AG09319 (cell line): Measurements from ENCODE around the gene ACP6.

Experiments used
- DNase-seq: peaks from one replicate; pipeline ENCODE4 v3.0.0-alpha.2; 2010; ENCODE audit warnings: low read depth; ENCODE audit errors: extremely low read depth
- TF ChIP-seq, protein P1 (sequence below): IDR thresholded peaks from 2 replicates; pipeline ENCODE4 v1.5.1; 2011; ENCODE audit warnings: low read depth, mild to moderate bottlenecking, inconsistent platforms, low read length, moderate library complexity

The ACP6 gene

DNA sequence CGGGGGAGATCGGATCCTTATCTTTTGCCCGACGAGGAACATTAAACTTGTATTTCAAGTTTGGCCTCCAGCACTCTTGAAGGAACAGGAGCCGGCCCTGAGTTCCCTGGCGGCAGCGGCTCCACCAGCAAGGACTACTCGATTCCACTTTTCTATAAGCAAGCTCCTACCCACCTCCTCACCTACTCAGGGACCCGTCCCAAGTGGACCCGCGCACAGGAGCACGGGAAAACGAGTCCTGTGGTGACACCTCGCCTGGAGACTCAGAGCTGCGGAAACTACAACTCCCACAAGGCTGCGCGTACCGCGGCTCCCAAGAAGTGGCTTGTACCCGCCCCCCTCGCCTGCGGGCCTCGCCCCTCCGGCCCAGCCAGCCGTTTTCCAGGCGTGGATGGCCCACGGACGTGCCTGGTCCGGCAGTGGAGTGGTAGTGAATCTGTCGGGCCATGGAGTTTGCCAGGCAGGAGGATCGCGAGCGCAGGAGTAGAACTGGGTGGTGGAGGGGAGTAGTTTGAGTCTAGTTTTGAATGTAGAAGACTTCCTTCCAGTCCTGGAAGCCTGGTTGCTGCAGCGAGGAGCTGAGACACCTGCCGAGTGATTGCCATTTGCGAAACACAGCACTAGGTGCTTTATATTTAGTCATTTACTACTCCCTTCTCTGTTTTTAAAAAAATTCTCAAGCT, at the start of gene ACP6:
Gene ACP6, minus strand, starts transcription at position 206 of the 683 bp plus-strand sequence. CDS start 476 bp downstream, outside the sequence.
- peak; percentile 76 for DNase-seq
- TF ChIP-seq, protein P1, sequence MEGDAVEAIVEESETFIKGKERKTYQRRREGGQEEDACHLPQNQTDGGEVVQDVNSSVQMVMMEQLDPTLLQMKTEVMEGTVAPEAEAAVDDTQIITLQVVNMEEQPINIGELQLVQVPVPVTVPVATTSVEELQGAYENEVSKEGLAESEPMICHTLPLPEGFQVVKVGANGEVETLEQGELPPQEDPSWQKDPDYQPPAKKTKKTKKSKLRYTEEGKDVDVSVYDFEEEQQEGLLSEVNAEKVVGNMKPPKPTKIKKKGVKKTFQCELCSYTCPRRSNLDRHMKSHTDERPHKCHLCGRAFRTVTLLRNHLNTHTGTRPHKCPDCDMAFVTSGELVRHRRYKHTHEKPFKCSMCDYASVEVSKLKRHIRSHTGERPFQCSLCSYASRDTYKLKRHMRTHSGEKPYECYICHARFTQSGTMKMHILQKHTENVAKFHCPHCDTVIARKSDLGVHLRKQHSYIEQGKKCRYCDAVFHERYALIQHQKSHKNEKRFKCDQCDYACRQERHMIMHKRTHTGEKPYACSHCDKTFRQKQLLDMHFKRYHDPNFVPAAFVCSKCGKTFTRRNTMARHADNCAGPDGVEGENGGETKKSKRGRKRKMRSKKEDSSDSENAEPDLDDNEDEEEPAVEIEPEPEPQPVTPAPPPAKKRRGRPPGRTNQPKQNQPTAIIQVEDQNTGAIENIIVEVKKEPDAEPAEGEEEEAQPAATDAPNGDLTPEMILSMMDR, result no peak

DNA sequence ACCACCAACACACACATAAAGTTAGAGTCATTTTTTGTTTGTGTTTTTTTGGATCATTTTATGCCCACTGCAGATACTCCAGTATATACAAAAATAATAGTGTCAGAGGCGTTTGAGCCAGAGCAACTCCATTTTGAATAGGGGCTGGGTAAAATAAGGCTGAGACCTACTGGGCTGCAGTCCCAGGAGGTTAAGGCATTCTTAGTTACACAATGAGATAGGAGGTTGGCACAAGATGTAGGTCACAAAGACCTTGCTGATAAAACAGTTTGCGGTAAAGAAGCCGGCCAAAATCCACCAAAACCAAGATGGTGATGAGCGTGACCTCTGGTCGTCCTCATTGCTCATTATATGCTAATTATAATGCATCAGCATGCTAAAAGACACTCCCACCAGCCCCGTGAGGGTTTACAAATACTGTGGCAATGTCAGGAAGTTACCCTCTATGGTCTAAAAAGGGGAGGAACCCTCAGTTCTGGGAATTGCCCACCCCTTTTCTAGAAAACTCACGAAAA, 49.4 kb upstream of the ACP6 start:
- no peak for DNase-seq
- TF ChIP-seq, protein P1, result no peak

DNA sequence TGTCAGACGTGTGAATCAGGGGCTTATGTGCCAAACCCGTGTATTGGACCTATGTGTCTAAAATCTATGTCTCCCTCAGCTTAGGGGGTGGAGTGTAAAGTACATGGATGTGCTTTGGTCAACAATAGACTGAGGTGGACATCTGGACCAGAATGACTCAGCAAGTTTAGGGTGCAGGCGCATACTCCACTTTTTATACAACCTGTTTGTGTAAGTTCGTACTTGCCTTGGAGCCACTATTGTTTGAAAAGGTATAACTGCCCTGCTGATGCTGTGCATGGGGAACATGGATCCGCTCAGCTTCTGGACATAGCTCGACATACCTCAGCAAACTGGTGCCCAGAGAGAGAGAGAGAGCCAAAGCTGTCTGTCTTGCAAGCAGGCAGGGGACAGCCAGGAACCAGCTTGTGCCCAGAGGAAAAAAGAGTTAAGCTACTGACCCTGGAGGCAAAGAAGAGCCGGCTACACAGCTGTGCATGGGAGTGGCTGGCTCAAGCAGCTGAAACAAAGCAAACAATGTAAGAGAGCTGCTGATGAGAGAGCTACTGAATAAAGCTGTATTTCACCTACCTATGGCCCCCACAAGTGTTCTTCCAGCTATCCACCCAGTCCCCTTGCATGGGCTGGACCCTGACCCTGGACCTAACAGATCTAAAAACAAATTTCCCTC, 48.8 kb upstream of the ACP6 start:
- TF ChIP-seq, protein P1, result no peak
- DNase-seq, result no peak

DNA sequence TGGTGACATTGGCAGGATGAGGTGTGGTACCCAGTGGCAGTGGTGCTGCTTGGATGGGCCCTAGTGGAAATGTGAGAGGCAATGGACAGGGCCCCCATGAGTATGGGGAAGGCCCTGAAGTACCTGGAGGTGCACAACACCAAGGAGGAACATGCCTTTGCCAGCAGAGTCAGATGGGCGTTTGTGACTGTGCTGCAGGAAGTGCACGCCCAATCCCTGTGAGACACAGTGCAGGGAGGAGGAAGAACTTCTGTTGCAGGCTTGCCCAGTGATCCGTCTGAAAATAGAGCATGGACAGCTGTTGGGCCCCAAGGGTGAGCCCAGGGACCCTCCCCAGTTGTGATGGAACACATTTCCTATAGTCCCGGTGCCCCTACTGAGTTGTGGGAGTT, 47.4 kb upstream of the ACP6 start:
- TF ChIP-seq, protein P1, result no peak
- DNase-seq, result no peak

DNA sequence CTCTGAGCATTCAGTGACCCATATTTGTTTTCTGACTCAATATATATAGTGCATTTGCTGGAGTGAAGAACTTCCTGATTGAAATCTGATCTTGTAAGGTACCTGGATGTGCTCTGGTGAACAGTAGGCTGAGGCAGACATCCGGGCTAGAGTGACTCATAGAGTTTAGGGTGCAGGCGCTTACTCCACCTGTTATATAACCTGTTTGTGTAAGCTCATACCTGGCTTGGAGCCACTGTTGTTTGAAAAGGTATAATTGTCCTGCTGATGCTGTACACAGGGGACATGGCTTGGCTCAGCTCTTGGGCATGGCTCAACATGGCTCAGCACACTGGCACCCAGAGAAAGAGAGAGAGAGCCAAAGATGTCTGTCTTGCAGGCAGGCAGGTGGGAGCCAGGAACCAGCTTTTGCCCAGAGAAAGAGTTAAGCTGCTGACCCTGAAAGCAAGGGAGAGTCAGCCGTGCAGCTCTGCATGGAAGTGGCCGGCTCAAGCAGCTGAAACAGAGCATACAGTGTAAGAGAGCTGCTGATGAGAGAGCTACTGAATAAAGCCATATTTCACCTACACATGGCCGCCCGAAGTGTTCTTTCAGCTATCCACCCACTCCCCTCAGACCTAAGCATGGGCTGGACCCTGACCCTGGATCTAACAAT, 46.9 kb upstream of the ACP6 start:
- TF ChIP-seq, protein P1, result no peak
- DNase-seq, result no peak

DNA sequence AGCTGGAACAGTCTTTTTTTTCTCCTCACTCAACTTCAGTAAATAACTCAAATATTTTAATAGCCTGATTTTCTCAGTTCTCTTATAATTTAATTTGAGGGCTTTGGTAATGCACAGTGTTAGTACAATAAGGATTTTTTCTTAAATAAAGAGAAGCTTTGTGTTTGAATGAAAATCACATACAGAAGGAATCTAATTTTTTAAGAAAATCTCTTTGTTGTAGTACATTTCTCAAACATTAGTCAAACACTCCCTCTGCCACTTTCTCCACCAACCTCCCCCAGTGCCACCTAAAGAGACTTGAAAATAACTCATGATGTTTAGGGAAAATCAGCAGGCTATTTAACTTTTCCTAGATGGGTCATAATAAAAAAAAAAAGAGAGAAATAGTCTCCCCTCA, 42.3 kb upstream of the ACP6 start:
- TF ChIP-seq, protein P1, result no peak
- DNase-seq, result no peak
